AG04449 (cell line): ENCODE measurements around the gene GTF3C1.
A peak's percentile ranks its signal among the peaks of the same experiment; 100 is the strongest.

ENCODE experiments used
- CTCF ChIA-PET: fragments of 350-600 bp; formaldehyde crosslinking; extraction: SDS; loops from one replicate; lab custom pipeline; 2021; ENCODE audit warnings: antibody characterized with exemption; lab: Yijun Ruan, JAX
- POLR2A ChIA-PET: fragments of 400-600, 350-600 bp; formaldehyde crosslinking; extraction: SDS; loops from one replicate; lab custom pipeline; 2020; ENCODE audit warnings: antibody characterized with exemption, inconsistent platforms; lab: Yijun Ruan, JAX
- DNase-seq: peaks from one replicate; pipeline ENCODE4 v3.0.0-alpha.2; 2010; ENCODE audit warnings: low read depth, low spot score
- H3K4me3 ChIP-seq: 2 replicates; pipeline ENCODE4 v1.5.1; 2011; ENCODE audit warnings: low read depth, mild to moderate bottlenecking, control low read depth, low read length
- TF ChIP-seq, protein P1 (sequence below): IDR thresholded peaks from one replicate; pipeline ENCODE4 v1.5.1; 2011; ENCODE audit warnings: mild to moderate bottlenecking, moderate library complexity, low read length, control low read depth, inconsistent platforms; ENCODE audit not compliant: insufficient read depth; ENCODE audit errors: missing control alignments

GTF3C1 gene

DNA sequence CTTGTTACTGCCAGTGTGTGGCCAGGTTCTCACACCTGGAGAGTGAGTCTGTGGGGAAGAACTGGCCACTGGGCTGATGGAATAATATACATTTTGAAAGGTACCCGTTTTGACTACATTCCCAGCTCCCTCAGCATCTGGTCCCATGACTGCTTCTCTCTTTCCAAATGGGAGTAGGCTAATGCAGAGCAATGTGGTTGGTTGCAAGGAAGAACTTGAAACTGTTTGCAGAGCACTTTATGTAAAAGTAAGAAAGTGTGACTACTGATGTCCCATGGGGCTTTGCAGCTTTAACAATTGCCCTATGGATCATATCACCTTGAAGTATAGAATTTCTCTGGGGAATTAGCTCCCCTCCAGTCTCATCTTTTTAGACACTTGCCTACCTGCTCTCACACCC is 9.2 kb upstream of the GTF3C1 start:
- ChIA-PET CTCF (interaction anchor here (1.1 kb wide), 1 partner anchor 9 kb away, joined by 5 read pairs; the partner anchor contains the start of gene KATNIP), POLR2A (no interaction called here)
- no peak for DNase-seq
- H3K4me3 ChIP-seq = no peak overlapping the region
- TF ChIP-seq, protein P1, sequence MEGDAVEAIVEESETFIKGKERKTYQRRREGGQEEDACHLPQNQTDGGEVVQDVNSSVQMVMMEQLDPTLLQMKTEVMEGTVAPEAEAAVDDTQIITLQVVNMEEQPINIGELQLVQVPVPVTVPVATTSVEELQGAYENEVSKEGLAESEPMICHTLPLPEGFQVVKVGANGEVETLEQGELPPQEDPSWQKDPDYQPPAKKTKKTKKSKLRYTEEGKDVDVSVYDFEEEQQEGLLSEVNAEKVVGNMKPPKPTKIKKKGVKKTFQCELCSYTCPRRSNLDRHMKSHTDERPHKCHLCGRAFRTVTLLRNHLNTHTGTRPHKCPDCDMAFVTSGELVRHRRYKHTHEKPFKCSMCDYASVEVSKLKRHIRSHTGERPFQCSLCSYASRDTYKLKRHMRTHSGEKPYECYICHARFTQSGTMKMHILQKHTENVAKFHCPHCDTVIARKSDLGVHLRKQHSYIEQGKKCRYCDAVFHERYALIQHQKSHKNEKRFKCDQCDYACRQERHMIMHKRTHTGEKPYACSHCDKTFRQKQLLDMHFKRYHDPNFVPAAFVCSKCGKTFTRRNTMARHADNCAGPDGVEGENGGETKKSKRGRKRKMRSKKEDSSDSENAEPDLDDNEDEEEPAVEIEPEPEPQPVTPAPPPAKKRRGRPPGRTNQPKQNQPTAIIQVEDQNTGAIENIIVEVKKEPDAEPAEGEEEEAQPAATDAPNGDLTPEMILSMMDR = no peak

DNA sequence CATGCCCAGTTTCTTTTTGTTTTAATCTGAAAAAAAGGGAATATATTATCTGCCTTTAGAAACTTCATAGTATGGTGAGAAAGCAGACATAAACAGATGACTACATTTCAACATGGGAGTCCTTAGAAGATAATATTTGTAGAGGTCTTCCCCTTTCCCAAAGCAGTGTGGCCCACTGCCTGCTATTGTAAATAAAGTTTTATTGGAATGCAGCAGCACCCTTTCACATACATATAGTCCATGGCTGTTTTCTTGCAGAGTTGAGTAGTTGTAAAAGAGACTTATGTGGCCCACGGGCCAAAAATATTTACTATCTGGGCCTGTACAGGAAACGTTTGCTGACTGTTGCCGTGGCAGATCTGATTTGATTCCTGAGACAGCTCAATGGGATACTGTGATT is 8.7 kb upstream of the GTF3C1 start:
- no peak for DNase-seq
- no peak overlapping the region for H3K4me3 ChIP-seq
- POLR2A ChIA-PET = no interaction called here
- TF ChIP-seq, protein P1 = no peak
- CTCF ChIA-PET = interaction anchor here (1.1 kb wide), 1 partner anchor 8 kb away, joined by 5 read pairs; the partner anchor contains the start of gene KATNIP

DNA sequence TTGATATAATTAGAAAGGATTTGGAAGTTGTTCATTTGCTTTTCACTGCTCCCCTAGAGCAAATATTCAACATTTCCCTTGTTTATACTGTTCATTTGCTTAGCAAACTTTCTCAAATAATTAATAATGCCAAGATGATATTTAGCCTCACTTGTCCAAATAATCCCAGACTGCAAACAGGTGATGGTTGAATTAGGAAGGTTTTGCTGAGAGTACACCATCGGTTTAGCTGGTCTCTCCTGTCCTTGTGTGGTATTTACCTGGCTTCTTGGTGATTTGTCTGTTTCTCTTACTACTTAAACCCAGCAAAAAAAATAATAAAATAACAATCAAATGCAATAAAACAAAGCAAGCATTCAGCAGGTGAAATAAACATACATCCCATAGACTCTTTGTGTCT is 6.8 kb upstream of the GTF3C1 start:
- TF ChIP-seq, protein P1 = no peak
- no peak for DNase-seq
- POLR2A ChIA-PET = no interaction called here
- CTCF ChIA-PET = no interaction called here
- no peak overlapping the region for H3K4me3 ChIP-seq

- DNase-seq = no peak
- H3K4me3 ChIP-seq = peak overlapping the region; percentile 77
- POLR2A ChIA-PET = interaction anchor here (1.2 kb wide), 1 partner anchor 19 kb away, joined by 3 read pairs; no protein-coding TSS in a partner anchor
- CTCF ChIA-PET = interaction anchor here (0.6 to 2.6 kb wide), 6 partner anchors 8 to 272 kb away, joined by 3 to 9 read pairs (median 4); no protein-coding TSS in a partner anchor
- TF ChIP-seq, protein P1 = no peak
These were observed 1.3 kb upstream of the GTF3C1 start for GRCh38 chr16:27551036-27551435.

DNA sequence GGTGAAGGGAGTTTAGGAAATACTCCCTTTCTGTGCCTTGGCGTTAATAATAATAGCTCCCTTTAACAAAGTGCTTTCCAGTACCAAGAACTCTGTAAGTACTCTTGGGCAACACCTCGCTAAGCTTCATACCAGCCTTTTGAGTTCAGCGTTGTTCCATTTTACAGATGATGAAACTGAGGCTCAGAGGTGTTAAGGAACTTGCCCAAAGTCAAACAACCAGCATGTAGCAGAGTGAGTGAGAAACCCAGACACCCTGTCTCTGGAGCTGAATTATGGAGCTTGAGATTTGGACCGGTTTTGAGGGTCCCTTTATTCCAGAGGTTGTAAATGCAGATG is 838 bp upstream of the GTF3C1 start:
- CTCF ChIA-PET = interaction anchor here (0.6 to 2.6 kb wide), 6 partner anchors 8 to 271 kb away, joined by 3 to 9 read pairs (median 4); no protein-coding TSS in a partner anchor
- TF ChIP-seq, protein P1 = no peak
- no peak for DNase-seq
- peak overlapping the region; percentile 77 for H3K4me3 ChIP-seq
- POLR2A ChIA-PET = interaction anchor here (1.2 to 1.7 kb wide), 2 partner anchors 20 to 28 kb away, joined by 3 to 6 read pairs; no protein-coding TSS in a partner anchor

GRCh38 chr16:27549464-27549745 is 308 bp downstream of the GTF3C1 start:
- TF ChIP-seq, protein P1 = no peak
- no peak for DNase-seq
- ChIA-PET POLR2A (interaction anchor here (0.7 to 1.7 kb wide), 4 partner anchors 23 to 64 kb away, joined by 3 to 6 read pairs (median 3); no protein-coding TSS in a partner anchor), CTCF (interaction anchor here (2.6 kb wide), 2 partner anchors 13 to 522 kb away, joined by 9 to 10 read pairs; no protein-coding TSS in a partner anchor)
- H3K4me3 ChIP-seq = peak overlapping the region; percentile 93
